ENCODE data around the gene MTHFSD.

MTHFSD gene

GRCh38 chr16:86584071-86584685 is 29.1 kb upstream of the MTHFSD start:
- no peak overlapping the region for H3K23ac ChIP-seq (ENCODE audit: low read length)
- H4K91ac ChIP-seq (ENCODE audit: low read depth, low read length): no peak overlapping the region
- no peak for DNase-seq
- H2BK5ac ChIP-seq (ENCODE audit: low read depth, low read length, poor library complexity): no peak overlapping the region
- no peak overlapping the region for H2AK5ac ChIP-seq (ENCODE audit: low read length)
- H3K36me3 ChIP-seq (ENCODE audit: control insufficient read depth in 1 of 2, insufficient read depth in 2 of 2, low read length in 2 of 2): no peaks in the 10 kb centered on the region
- no peak overlapping the region for H3K9ac ChIP-seq (ENCODE audit: low read length)
- H2BK12ac ChIP-seq (ENCODE audit: low read length): no peak overlapping the region
- no peak overlapping the region for H2AFZ ChIP-seq (ENCODE audit: insufficient read depth, low read length, poor library complexity)
- H3K4ac ChIP-seq (ENCODE audit: low read depth, low read length): no peak overlapping the region
- no peak overlapping the region for H3K4me2 ChIP-seq (ENCODE audit: low read length)
- H3K27me3 ChIP-seq (ENCODE audit: insufficient read depth, low read length): peaks cover 20% of the 10 kb centered on the region
- H3K18ac ChIP-seq (ENCODE audit: low read length): no peak overlapping the region
- no CpG with 5 or more reads among the region's 6 CpGs for whole genome bisulfite sequencing (ENCODE audit: extremely low coverage, insufficient coverage, insufficient read length)
- H3K4me3 ChIP-seq (ENCODE audit: low read depth, low read length): no peak overlapping the region
- peaks cover 6% of the 10 kb centered on the region for H3K9me3 ChIP-seq (ENCODE audit: insufficient read depth, low read depth, low read length)
- H3K14ac ChIP-seq (ENCODE audit: low read length): no peak overlapping the region
- H4K12ac ChIP-seq (ENCODE audit: low read depth, low read length): no peak overlapping the region
- no peak overlapping the region for H4K8ac ChIP-seq (ENCODE audit: low read depth, low read length)
- no peaks in the 10 kb centered on the region for H3K79me2 ChIP-seq (ENCODE audit: control insufficient read depth, insufficient read depth, low read length, poor library complexity)
- H3K27ac ChIP-seq (ENCODE audit: low read depth, low read length): no peak overlapping the region
- peaks cover 0 to 2% of the 10 kb centered on the region in 2 experiments for H3K4me1 ChIP-seq (ENCODE audit: control insufficient read depth in 1 of 2, insufficient read depth in 2 of 2, low read length in 2 of 2)
- no peaks in the 10 kb centered on the region for H3K79me1 ChIP-seq (ENCODE audit: low read length)
- no peak overlapping the region for H2BK120ac ChIP-seq (ENCODE audit: insufficient read depth, low read length, poor library complexity)

- H3K4me1 ChIP-seq (ENCODE audit: control insufficient read depth in 1 of 2, insufficient read depth in 2 of 2, low read length in 2 of 2): peaks cover 5 to 14% of the 10 kb centered on the region in 2 experiments
- WGBS (ENCODE audit: extremely low coverage, insufficient coverage, insufficient read length): no CpG with 5 or more reads among the region's 4 CpGs
Measured at GRCh38 chr16:86581458-86581857, 26.4 kb upstream of the MTHFSD start.

GRCh38 chr16:86580791-86581170 is 25.7 kb upstream of the MTHFSD start:
- H3K4me3 ChIP-seq (ENCODE audit: low read depth, low read length): no peak overlapping the region
- no peak overlapping the region for H3K4me2 ChIP-seq (ENCODE audit: low read length)
- peaks cover 5% of the 10 kb centered on the region for H3K79me1 ChIP-seq (ENCODE audit: low read length)
- no peak overlapping the region for H3K4ac ChIP-seq (ENCODE audit: low read depth, low read length)
- H4K12ac ChIP-seq (ENCODE audit: low read depth, low read length): no peak overlapping the region
- no peak overlapping the region for H4K8ac ChIP-seq (ENCODE audit: low read depth, low read length)
- no CpG with 5 or more reads among the region's 9 CpGs for WGBS (ENCODE audit: extremely low coverage, insufficient coverage, insufficient read length)
- no peak overlapping the region for H4K91ac ChIP-seq (ENCODE audit: low read depth, low read length)
- no peak overlapping the region for H3K14ac ChIP-seq (ENCODE audit: low read length)
- DNase-seq: no peak
- H3K9me3 ChIP-seq (ENCODE audit: insufficient read depth, low read depth, low read length): peaks cover 5% of the 10 kb centered on the region
- no peak overlapping the region for H2AK5ac ChIP-seq (ENCODE audit: low read length)
- H3K36me3 ChIP-seq (ENCODE audit: control insufficient read depth in 1 of 2, insufficient read depth in 2 of 2, low read length in 2 of 2): no peaks in the 10 kb centered on the region
- no peak overlapping the region for H3K27ac ChIP-seq (ENCODE audit: low read depth, low read length)
- H2BK12ac ChIP-seq (ENCODE audit: low read length): no peak overlapping the region
- no peak overlapping the region for H2BK5ac ChIP-seq (ENCODE audit: low read depth, low read length, poor library complexity)
- H3K4me1 ChIP-seq (ENCODE audit: control insufficient read depth in 1 of 2, insufficient read depth in 2 of 2, low read length in 2 of 2): peaks cover 8 to 18% of the 10 kb centered on the region in 2 experiments
- no peak overlapping the region for H2BK120ac ChIP-seq (ENCODE audit: insufficient read depth, low read length, poor library complexity)
- H3K27me3 ChIP-seq (ENCODE audit: insufficient read depth, low read length): peaks cover 49% of the 10 kb centered on the region
- no peak overlapping the region for H3K23ac ChIP-seq (ENCODE audit: low read length)
- H3K79me2 ChIP-seq (ENCODE audit: control insufficient read depth, insufficient read depth, low read length, poor library complexity): peaks cover 2% of the 10 kb centered on the region
- no peak overlapping the region for H3K18ac ChIP-seq (ENCODE audit: low read length)
- no peak overlapping the region for H2AFZ ChIP-seq (ENCODE audit: insufficient read depth, low read length, poor library complexity)
- no peak overlapping the region for H3K9ac ChIP-seq (ENCODE audit: low read length)

More at GRCh38 chr16:86581458-86581857, 26.4 kb upstream of the MTHFSD start:
- DNase-seq: no peak
- Histone ChIP-seq H4K8ac (ENCODE audit: low read depth, low read length) (no peak overlapping the region), H3K27me3 (ENCODE audit: insufficient read depth, low read length) (peaks cover 46% of the 10 kb centered on the region), H4K91ac (ENCODE audit: low read depth, low read length) (no peak overlapping the region), H3K79me2 (ENCODE audit: control insufficient read depth, insufficient read depth, low read length, poor library complexity) (peaks cover under 1% of the 10 kb centered on the region), H3K4me3 (ENCODE audit: low read depth, low read length) (no peak overlapping the region), H2AK5ac (ENCODE audit: low read length) (no peak overlapping the region), H3K18ac (ENCODE audit: low read length) (no peak overlapping the region), H3K4me2 (ENCODE audit: low read length) (no peak overlapping the region), H2AFZ (ENCODE audit: insufficient read depth, low read length, poor library complexity) (no peak overlapping the region), H3K23ac (ENCODE audit: low read length) (no peak overlapping the region), H3K14ac (ENCODE audit: low read length) (no peak overlapping the region), H2BK12ac (ENCODE audit: low read length) (no peak overlapping the region), H3K36me3 (ENCODE audit: control insufficient read depth in 1 of 2, insufficient read depth in 2 of 2, low read length in 2 of 2) (no peaks in the 10 kb centered on the region), H2BK5ac (ENCODE audit: low read depth, low read length, poor library complexity) (no peak overlapping the region), H3K9ac (ENCODE audit: low read length) (no peak overlapping the region), H2BK120ac (ENCODE audit: insufficient read depth, low read length, poor library complexity) (no peak overlapping the region), H3K4ac (ENCODE audit: low read depth, low read length) (no peak overlapping the region), H3K27ac (ENCODE audit: low read depth, low read length) (no peak overlapping the region), H3K79me1 (ENCODE audit: low read length) (peaks cover 2% of the 10 kb centered on the region), H3K9me3 (ENCODE audit: insufficient read depth, low read depth, low read length) (peaks cover 5% of the 10 kb centered on the region), H4K12ac (ENCODE audit: low read depth, low read length) (no peak overlapping the region)

GRCh38 chr16:86580063-86580790 is 25.2 kb upstream of the MTHFSD start:
- no peak overlapping the region for H4K91ac ChIP-seq (ENCODE audit: low read depth, low read length)
- no peak for DNase-seq
- peaks cover 49% of the 10 kb centered on the region for H3K27me3 ChIP-seq (ENCODE audit: insufficient read depth, low read length)
- H3K79me2 ChIP-seq (ENCODE audit: control insufficient read depth, insufficient read depth, low read length, poor library complexity): peaks cover 2% of the 10 kb centered on the region
- no peak overlapping the region for H3K14ac ChIP-seq (ENCODE audit: low read length)
- H2AK5ac ChIP-seq (ENCODE audit: low read length): no peak overlapping the region
- no peak overlapping the region for H4K12ac ChIP-seq (ENCODE audit: low read depth, low read length)
- no peak overlapping the region for H3K4me3 ChIP-seq (ENCODE audit: low read depth, low read length)
- peaks cover 8% of the 10 kb centered on the region for H3K79me1 ChIP-seq (ENCODE audit: low read length)
- no peak overlapping the region for H2AFZ ChIP-seq (ENCODE audit: insufficient read depth, low read length, poor library complexity)
- no peak overlapping the region for H3K18ac ChIP-seq (ENCODE audit: low read length)
- no peak overlapping the region for H2BK5ac ChIP-seq (ENCODE audit: low read depth, low read length, poor library complexity)
- no CpG with 5 or more reads among the region's 19 CpGs for WGBS (ENCODE audit: extremely low coverage, insufficient coverage, insufficient read length)
- peaks cover 11 to 21% of the 10 kb centered on the region in 2 experiments for H3K4me1 ChIP-seq (ENCODE audit: control insufficient read depth in 1 of 2, insufficient read depth in 2 of 2, low read length in 2 of 2)
- H4K8ac ChIP-seq (ENCODE audit: low read depth, low read length): no peak overlapping the region
- H3K4me2 ChIP-seq (ENCODE audit: low read length): no peak overlapping the region
- H2BK120ac ChIP-seq (ENCODE audit: insufficient read depth, low read length, poor library complexity): no peak overlapping the region
- H3K23ac ChIP-seq (ENCODE audit: low read length): no peak overlapping the region
- no peaks in the 10 kb centered on the region for H3K36me3 ChIP-seq (ENCODE audit: control insufficient read depth in 1 of 2, insufficient read depth in 2 of 2, low read length in 2 of 2)
- no peak overlapping the region for H2BK12ac ChIP-seq (ENCODE audit: low read length)
- H3K9ac ChIP-seq (ENCODE audit: low read length): no peak overlapping the region
- H3K4ac ChIP-seq (ENCODE audit: low read depth, low read length): no peak overlapping the region
- H3K27ac ChIP-seq (ENCODE audit: low read depth, low read length): no peak overlapping the region
- H3K9me3 ChIP-seq (ENCODE audit: insufficient read depth, low read depth, low read length): peaks cover 5% of the 10 kb centered on the region

Data from trophoblast cell (in vitro differentiated cells and primary cell).